ENCODE data around the gene MED25. TPM values are rescaled to one million over a fixed set of nuclear protein-coding genes. Genes with fewer than 3 reads are reported as not detected.

Gene MED25
- polyA plus RNA-seq, 1 of the 3 experiments (the other 2 are of a cell fraction) = 30.2 TPM

DNA sequence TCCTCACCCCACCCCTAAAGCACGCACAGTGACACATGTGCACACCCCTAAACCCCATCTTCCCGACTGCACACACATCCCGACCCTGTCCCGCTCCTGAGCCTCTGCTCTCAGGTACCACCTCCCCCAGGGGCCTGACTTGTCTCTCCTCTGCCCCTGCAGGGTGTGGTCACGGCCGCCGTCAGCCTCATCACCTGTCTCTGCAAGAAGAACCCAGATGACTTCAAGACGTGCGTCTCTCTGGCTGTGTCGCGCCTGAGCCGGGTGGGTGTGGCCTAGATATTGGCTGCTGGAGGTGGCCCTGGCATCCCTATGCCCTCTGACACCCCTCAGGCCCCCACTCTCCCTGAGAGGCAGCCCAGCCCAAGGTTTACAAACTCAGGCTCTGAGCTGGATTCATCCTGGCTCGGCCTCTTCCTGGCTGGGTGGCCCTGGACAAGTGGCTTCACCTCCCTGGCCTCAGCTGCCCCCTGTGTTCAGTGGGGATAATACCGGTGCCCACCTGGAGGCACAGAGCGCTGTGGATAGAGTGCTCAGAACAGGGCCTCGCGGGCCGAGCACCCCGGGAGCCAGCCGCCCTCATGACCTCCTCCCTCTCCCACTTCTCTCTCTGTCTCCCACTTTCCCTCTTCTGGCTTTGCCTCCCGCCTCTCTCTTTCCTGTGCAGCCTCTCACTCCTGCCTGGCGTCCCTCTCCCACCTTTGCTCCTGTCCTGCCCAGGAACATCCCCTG is 25.1 kb upstream of the MED25 start:
- WGBS (ENCODE audit: low lambda C conversion rate) = 86% methylated on average over 15 of the region's 22 CpGs
- Histone ChIP-seq H3K9ac (no peak overlapping the region), H3K4me3 (ENCODE audit: low read depth in 2 of 2, low read length in 1 of 2) (no peak overlapping the region), H3K36me3 (replicated peaks in 1 of 2; ENCODE audit: control insufficient read depth in 1 of 2, insufficient read depth in 2 of 2, low read length in 1 of 2) (peaks cover 15 to 34% of the 10 kb centered on the region in 2 experiments), H3K9me2 (no peaks in the 10 kb centered on the region), H2AFZ (ENCODE audit: low read depth) (no peak overlapping the region), H4K20me1 (ENCODE audit: insufficient read depth) (no peaks in the 10 kb centered on the region), H3K9me3 (no peaks in the 10 kb centered on the region), H3K4me2 (no peak overlapping the region), H3K79me2 (ENCODE audit: insufficient read depth) (peaks cover 2% of the 10 kb centered on the region; the same call in 1 of the 2 replicates), H3K27me3 (ENCODE audit: insufficient read depth) (no peaks in the 10 kb centered on the region), H3K4me1 (ENCODE audit: control insufficient read depth in 1 of 2, insufficient read depth in 2 of 2, low read depth in 1 of 2, low read length in 1 of 2) (no peaks in the 10 kb centered on the region), H3F3A (replicated peaks; ENCODE audit: insufficient read depth) (no peaks in the 10 kb centered on the region), H3K27ac (ENCODE audit: low read depth in 2 of 2, low read length in 1 of 2) (no peak overlapping the region)
- no peak for DNase-seq
- CTCF ChIA-PET = no interaction called here
- TF ChIP-seq CHD2 (IDR thresholded peaks at IDR 0.05; ENCODE audit: low read length, partially characterized antibody) (no peak), JUND (IDR thresholded peaks at IDR 0.05) (no peak), TEAD4 (IDR thresholded peaks at IDR 0.05; ENCODE audit: borderline replicate concordance, insufficient read depth) (no peak), SMC3 (IDR thresholded peaks at IDR 0.05; ENCODE audit: low read depth, low read length) (no peak), POLR2AphosphoS5 (IDR thresholded peaks at IDR 0.05; ENCODE audit: low read depth, low read length) (no peak), RAD21 (IDR thresholded peaks at IDR 0.05; ENCODE audit: low read length) (no peak), FOXM1 (IDR thresholded peaks at IDR 0.05; ENCODE audit: low read depth) (no peak), TAF1 (IDR thresholded peaks at IDR 0.05; ENCODE audit: borderline replicate concordance, low read depth, low read length) (no peak), TCF12 (IDR thresholded peaks at IDR 0.05) (no peak), YY1 (IDR thresholded peaks at IDR 0.05; ENCODE audit: low read depth) (no peak), SIN3A (IDR thresholded peaks at IDR 0.05; ENCODE audit: borderline replicate concordance, low read depth, low read length) (no peak), ELF1 (IDR thresholded peaks at IDR 0.05) (no peak), RXRA (IDR thresholded peaks at IDR 0.05; ENCODE audit: borderline replicate concordance, low read depth) (no peak), EZH2phosphoT487 (IDR thresholded peaks at IDR 0.05; ENCODE audit: borderline replicate concordance, low read depth) (no peak), EP300 (IDR thresholded peaks at IDR 0.05; ENCODE audit: borderline replicate concordance in 1 of 2, low read depth in 1 of 2, low read length in 1 of 2) (no peak)
- TF ChIP-seq, protein P1, sequence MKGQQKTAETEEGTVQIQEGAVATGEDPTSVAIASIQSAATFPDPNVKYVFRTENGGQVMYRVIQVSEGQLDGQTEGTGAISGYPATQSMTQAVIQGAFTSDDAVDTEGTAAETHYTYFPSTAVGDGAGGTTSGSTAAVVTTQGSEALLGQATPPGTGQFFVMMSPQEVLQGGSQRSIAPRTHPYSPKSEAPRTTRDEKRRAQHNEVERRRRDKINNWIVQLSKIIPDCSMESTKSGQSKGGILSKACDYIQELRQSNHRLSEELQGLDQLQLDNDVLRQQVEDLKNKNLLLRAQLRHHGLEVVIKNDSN (IDR thresholded peaks at IDR 0.05; ENCODE audit: borderline replicate concordance, low read depth) = no peak
- TF ChIP-seq, protein P2, sequence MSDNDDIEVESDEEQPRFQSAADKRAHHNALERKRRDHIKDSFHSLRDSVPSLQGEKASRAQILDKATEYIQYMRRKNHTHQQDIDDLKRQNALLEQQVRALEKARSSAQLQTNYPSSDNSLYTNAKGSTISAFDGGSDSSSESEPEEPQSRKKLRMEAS (IDR thresholded peaks at IDR 0.05; ENCODE audit: low read depth) = no peak
- TF ChIP-seq, protein P3, sequence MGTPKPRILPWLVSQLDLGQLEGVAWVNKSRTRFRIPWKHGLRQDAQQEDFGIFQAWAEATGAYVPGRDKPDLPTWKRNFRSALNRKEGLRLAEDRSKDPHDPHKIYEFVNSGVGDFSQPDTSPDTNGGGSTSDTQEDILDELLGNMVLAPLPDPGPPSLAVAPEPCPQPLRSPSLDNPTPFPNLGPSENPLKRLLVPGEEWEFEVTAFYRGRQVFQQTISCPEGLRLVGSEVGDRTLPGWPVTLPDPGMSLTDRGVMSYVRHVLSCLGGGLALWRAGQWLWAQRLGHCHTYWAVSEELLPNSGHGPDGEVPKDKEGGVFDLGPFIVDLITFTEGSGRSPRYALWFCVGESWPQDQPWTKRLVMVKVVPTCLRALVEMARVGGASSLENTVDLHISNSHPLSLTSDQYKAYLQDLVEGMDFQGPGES (IDR thresholded peaks at IDR 0.05; ENCODE audit: low read depth, low read length) = no peak
- TF ChIP-seq, protein P4, sequence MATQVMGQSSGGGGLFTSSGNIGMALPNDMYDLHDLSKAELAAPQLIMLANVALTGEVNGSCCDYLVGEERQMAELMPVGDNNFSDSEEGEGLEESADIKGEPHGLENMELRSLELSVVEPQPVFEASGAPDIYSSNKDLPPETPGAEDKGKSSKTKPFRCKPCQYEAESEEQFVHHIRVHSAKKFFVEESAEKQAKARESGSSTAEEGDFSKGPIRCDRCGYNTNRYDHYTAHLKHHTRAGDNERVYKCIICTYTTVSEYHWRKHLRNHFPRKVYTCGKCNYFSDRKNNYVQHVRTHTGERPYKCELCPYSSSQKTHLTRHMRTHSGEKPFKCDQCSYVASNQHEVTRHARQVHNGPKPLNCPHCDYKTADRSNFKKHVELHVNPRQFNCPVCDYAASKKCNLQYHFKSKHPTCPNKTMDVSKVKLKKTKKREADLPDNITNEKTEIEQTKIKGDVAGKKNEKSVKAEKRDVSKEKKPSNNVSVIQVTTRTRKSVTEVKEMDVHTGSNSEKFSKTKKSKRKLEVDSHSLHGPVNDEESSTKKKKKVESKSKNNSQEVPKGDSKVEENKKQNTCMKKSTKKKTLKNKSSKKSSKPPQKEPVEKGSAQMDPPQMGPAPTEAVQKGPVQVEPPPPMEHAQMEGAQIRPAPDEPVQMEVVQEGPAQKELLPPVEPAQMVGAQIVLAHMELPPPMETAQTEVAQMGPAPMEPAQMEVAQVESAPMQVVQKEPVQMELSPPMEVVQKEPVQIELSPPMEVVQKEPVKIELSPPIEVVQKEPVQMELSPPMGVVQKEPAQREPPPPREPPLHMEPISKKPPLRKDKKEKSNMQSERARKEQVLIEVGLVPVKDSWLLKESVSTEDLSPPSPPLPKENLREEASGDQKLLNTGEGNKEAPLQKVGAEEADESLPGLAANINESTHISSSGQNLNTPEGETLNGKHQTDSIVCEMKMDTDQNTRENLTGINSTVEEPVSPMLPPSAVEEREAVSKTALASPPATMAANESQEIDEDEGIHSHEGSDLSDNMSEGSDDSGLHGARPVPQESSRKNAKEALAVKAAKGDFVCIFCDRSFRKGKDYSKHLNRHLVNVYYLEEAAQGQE (IDR thresholded peaks at IDR 0.05; ENCODE audit: low read depth, low read length) = no peak
- TF ChIP-seq, protein P5, sequence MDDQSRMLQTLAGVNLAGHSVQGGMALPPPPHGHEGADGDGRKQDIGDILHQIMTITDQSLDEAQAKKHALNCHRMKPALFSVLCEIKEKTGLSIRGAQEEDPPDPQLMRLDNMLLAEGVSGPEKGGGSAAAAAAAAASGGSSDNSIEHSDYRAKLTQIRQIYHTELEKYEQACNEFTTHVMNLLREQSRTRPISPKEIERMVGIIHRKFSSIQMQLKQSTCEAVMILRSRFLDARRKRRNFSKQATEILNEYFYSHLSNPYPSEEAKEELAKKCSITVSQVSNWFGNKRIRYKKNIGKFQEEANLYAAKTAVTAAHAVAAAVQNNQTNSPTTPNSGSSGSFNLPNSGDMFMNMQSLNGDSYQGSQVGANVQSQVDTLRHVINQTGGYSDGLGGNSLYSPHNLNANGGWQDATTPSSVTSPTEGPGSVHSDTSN (IDR thresholded peaks at IDR 0.05) = no peak
- POLR2A ChIA-PET = no interaction called here
